NB4 (cell line): ENCODE measurements around the gene TRIM36.

Experiments
- POLR2A ChIP-seq: IDR thresholded peaks from 2 replicates; pipeline ENCODE4 v1.6.1; 2011; ENCODE audit warnings: mild to moderate bottlenecking; ENCODE audit not compliant: insufficient read length; ENCODE audit errors: extremely low read depth
- TF ChIP-seq, protein P1 (sequence below): IDR thresholded peaks from one replicate; pipeline ENCODE4 v1.5.1; 2012; ENCODE audit warnings: low read depth, low read length

DNA sequence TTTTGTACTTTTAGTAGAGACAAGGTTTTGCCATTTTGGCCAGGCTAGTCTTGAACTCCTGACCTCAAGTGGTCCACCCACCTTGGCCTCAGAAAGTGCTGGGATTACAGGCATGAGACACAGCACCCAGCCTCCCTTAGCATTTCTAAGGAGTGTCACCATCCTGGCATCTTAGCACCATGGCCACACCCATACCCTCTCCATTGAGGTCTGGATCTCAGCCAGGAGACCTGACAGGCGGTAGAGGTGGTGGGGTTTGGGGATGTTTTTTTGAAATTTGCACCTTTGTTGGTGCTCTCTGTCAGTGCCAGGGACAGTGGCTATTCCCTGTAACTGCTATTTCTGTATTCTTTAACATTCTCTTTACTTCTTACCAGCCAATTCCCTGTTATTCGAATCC lies 72.5 kb downstream of the TRIM36 start:
- TF ChIP-seq, protein P1, sequence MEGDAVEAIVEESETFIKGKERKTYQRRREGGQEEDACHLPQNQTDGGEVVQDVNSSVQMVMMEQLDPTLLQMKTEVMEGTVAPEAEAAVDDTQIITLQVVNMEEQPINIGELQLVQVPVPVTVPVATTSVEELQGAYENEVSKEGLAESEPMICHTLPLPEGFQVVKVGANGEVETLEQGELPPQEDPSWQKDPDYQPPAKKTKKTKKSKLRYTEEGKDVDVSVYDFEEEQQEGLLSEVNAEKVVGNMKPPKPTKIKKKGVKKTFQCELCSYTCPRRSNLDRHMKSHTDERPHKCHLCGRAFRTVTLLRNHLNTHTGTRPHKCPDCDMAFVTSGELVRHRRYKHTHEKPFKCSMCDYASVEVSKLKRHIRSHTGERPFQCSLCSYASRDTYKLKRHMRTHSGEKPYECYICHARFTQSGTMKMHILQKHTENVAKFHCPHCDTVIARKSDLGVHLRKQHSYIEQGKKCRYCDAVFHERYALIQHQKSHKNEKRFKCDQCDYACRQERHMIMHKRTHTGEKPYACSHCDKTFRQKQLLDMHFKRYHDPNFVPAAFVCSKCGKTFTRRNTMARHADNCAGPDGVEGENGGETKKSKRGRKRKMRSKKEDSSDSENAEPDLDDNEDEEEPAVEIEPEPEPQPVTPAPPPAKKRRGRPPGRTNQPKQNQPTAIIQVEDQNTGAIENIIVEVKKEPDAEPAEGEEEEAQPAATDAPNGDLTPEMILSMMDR: no peak
- TF ChIP-seq POLR2A: no peak
